Peyer's patch (tissue), 4 donors: ENCODE measurements around the gene SETD1B.

Experiments
- POLR2A ChIP-seq, 2 donors: fragments of 450-650 bp; IDR thresholded peaks; one replicate each; pipeline ENCODE4 v1.5.1; 2017; ENCODE audit warnings: antibody characterized with exemption in 2 of 2, mild to moderate bottlenecking in 2 of 2, moderate library complexity in 2 of 2
- TF ChIP-seq, protein P1 (sequence below), 6 experiments: fragments of 450-650 bp in 4 of 6; fragments of 200-600 bp in 2 of 6; sonication (generic) in 1 of 6; IDR thresholded peaks; one replicate each; pipeline ENCODE4 v1.5.1; 2017 to 2019; ENCODE audit warnings: antibody characterized with exemption in 6 of 6, mild to moderate bottlenecking in 3 of 6, moderate library complexity in 1 of 6

DNA sequence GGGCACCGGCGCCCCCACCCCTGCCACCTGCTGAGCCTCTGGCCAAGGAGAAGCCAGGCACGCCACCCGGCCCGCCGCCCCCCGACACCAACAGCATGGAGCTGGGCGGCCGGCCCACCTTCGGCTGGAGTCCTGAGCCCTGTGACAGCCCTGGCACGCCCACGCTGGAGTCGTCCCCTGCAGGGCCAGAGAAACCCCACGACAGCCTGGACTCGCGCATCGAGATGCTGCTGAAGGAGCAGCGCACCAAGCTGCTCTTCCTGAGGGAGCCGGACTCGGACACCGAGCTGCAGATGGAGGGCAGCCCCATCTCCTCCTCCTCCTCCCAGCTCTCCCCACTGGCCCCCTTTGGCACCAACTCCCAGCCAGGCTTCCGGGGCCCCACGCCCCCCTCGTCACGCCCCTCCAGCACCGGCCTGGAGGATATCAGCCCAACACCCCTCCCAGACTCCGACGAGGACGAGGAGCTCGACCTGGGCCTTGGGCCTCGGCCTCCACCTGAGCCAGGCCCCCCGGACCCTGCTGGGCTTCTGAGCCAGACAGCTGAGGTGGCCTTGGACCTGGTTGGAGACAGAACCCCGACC lies 6.5 kb downstream of the SETD1B start:
- TF ChIP-seq, protein P1, sequence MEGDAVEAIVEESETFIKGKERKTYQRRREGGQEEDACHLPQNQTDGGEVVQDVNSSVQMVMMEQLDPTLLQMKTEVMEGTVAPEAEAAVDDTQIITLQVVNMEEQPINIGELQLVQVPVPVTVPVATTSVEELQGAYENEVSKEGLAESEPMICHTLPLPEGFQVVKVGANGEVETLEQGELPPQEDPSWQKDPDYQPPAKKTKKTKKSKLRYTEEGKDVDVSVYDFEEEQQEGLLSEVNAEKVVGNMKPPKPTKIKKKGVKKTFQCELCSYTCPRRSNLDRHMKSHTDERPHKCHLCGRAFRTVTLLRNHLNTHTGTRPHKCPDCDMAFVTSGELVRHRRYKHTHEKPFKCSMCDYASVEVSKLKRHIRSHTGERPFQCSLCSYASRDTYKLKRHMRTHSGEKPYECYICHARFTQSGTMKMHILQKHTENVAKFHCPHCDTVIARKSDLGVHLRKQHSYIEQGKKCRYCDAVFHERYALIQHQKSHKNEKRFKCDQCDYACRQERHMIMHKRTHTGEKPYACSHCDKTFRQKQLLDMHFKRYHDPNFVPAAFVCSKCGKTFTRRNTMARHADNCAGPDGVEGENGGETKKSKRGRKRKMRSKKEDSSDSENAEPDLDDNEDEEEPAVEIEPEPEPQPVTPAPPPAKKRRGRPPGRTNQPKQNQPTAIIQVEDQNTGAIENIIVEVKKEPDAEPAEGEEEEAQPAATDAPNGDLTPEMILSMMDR (IDR thresholded peaks at IDR 0.05), result no peak
- TF ChIP-seq POLR2A (IDR thresholded peaks at IDR 0.05), result no peak
